AG04450 (cell line): ENCODE data around the gene BTBD9. TPM values are rescaled to one million over a fixed set of nuclear protein-coding genes. Genes with fewer than 3 reads are reported as not detected.

ENCODE experiments used
- CTCF ChIA-PET: fragments of 300-600, 350-600 bp; formaldehyde crosslinking; extraction: SDS; loops from one replicate; lab custom pipeline; 2022; ENCODE audit warnings: antibody characterized with exemption, inconsistent platforms; lab: Charles Lee
- POLR2A ChIA-PET: fragments of 350-600 bp; formaldehyde crosslinking; extraction: SDS; loops from one replicate; lab custom pipeline; 2021; ENCODE audit warnings: antibody characterized with exemption, inconsistent platforms; lab: Yijun Ruan, JAX
- DNase-seq: peaks from one replicate; pipeline ENCODE4 v3.0.0-alpha.2; 2011; ENCODE audit warnings: low read depth, low spot score
- H3K27ac ChIP-seq: one replicate; pipeline ENCODE4 v1.5.1; 2012; ENCODE audit warnings: low read depth, low read length, control low read depth
- H3K27me3 ChIP-seq: one replicate; pipeline ENCODE4 v1.6.0; 2012; ENCODE audit warnings: low read length; ENCODE audit not compliant: control insufficient read depth, insufficient read depth
- H3K4me3 ChIP-seq: 2 replicates; pipeline ENCODE4 v1.5.1; 2011; ENCODE audit warnings: mild to moderate bottlenecking, low read depth, low read length, control low read depth
- H3K9me3 ChIP-seq: 2 replicates; pipeline ENCODE4 v1.5.1; 2012; ENCODE audit warnings: low read length; ENCODE audit not compliant: control insufficient read depth, insufficient read depth
- CTCF ChIP-seq: IDR thresholded peaks from 2 replicates; pipeline ENCODE4 v1.5.1; 2011; ENCODE audit warnings: low read depth, low read length, control low read depth, inconsistent platforms
- polyA plus RNA-seq: library from polyadenylated mRNA; depleted of rRNA; stranded (reverse); fragments of >200 nt; gene quantifications from 2 replicates; pipeline ENCODE4 v1.2.3, GENCODE V29; 2011

Gene BTBD9
- polyA plus RNA-seq, 1 experiment, result 7.2 TPM

- H3K9me3 ChIP-seq, result no peaks in the 10 kb centered on the region
- no peak for TF ChIP-seq CTCF
- H3K27me3 ChIP-seq, result no peaks in the 10 kb centered on the region
- DNase-seq, result no peak
- CTCF ChIA-PET, result no interaction called here
- no peak overlapping the region for H3K27ac ChIP-seq
- H3K4me3 ChIP-seq, result no peak overlapping the region
- POLR2A ChIA-PET, result no interaction called here
Observed at GRCh38 chr6:38678178-38678760, 38.5 kb upstream of the BTBD9 start.

- ChIA-PET POLR2A (no interaction called here), CTCF (no interaction called here)
- no peak for DNase-seq
- no peaks in the 10 kb centered on the region for H3K27me3 ChIP-seq
- no peak overlapping the region for H3K4me3 ChIP-seq
- H3K27ac ChIP-seq, result no peak overlapping the region
- TF ChIP-seq CTCF, result no peak
- no peaks in the 10 kb centered on the region for H3K9me3 ChIP-seq
Observed at GRCh38 chr6:38676974-38677544, 37.3 kb upstream of the BTBD9 start.

GRCh38 chr6:38676236-38676973 lies 36.7 kb upstream of the BTBD9 start:
- CTCF ChIA-PET, result no interaction called here
- POLR2A ChIA-PET, result no interaction called here
- Histone ChIP-seq H3K27ac (no peak overlapping the region), H3K9me3 (no peaks in the 10 kb centered on the region), H3K4me3 (no peak overlapping the region), H3K27me3 (no peaks in the 10 kb centered on the region)
- no peak for TF ChIP-seq CTCF
- no peak for DNase-seq

- ChIA-PET CTCF (interaction anchor here (0.6 to 1.6 kb wide), 3 partner anchors 8 to 993 kb away, joined by 3 to 5 read pairs (median 4); no protein-coding TSS in a partner anchor), POLR2A (no interaction called here)
Observed at GRCh38 chr6:38673397-38674165, 33.9 kb upstream of the BTBD9 start.

More at GRCh38 chr6:38673397-38674165, 33.9 kb upstream of the BTBD9 start:
- no peaks in the 10 kb centered on the region for H3K9me3 ChIP-seq
- no peaks in the 10 kb centered on the region for H3K27me3 ChIP-seq
- TF ChIP-seq CTCF, result no peak
- DNase-seq, result no peak
- no peak overlapping the region for H3K27ac ChIP-seq
- no peak overlapping the region for H3K4me3 ChIP-seq
